Measurements from ENCODE around the gene SLC16A4.

GRCh38 chr1:110424699-110425611 is 34.1 kb upstream of the SLC16A4 start:
- TF ChIP-seq, protein P1, sequence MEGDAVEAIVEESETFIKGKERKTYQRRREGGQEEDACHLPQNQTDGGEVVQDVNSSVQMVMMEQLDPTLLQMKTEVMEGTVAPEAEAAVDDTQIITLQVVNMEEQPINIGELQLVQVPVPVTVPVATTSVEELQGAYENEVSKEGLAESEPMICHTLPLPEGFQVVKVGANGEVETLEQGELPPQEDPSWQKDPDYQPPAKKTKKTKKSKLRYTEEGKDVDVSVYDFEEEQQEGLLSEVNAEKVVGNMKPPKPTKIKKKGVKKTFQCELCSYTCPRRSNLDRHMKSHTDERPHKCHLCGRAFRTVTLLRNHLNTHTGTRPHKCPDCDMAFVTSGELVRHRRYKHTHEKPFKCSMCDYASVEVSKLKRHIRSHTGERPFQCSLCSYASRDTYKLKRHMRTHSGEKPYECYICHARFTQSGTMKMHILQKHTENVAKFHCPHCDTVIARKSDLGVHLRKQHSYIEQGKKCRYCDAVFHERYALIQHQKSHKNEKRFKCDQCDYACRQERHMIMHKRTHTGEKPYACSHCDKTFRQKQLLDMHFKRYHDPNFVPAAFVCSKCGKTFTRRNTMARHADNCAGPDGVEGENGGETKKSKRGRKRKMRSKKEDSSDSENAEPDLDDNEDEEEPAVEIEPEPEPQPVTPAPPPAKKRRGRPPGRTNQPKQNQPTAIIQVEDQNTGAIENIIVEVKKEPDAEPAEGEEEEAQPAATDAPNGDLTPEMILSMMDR (IDR thresholded peaks at IDR 0.05): no peak
- TF ChIP-seq POLR2AphosphoS5 (IDR thresholded peaks at IDR 0.05; ENCODE audit: insufficient read depth in 1 of 2, low read depth in 1 of 2) (no peak), POLR2A (IDR thresholded peaks at IDR 0.05) (no peak)

Measured in vagina (tissue), 2 donors.